Thyroid gland (tissue), 4 donors: ENCODE measurements around the gene ARMH4.
A peak's percentile ranks its signal among the peaks of the same experiment; 100 is the strongest.

Experiments used
- POLR2A ChIP-seq, 2 donors: fragments of 450-650 bp; IDR thresholded peaks; one replicate each; pipeline ENCODE4 v1.6.1; 2017; ENCODE audit warnings: antibody characterized with exemption in 2 of 2, mild to moderate bottlenecking in 2 of 2, moderate library complexity in 1 of 2
- TF ChIP-seq, protein P1 (sequence below), 6 experiments: fragments of 200-600 bp in 3 of 6; fragments of 450-650 bp in 3 of 6; sonication (generic) in 3 of 6; IDR thresholded peaks; one replicate each; pipeline ENCODE4 v1.5.1; 2016 to 2019; ENCODE audit warnings: antibody characterized with exemption in 6 of 6, mild to moderate bottlenecking in 2 of 6, inconsistent platforms in 1 of 6, moderate library complexity in 1 of 6

DNA sequence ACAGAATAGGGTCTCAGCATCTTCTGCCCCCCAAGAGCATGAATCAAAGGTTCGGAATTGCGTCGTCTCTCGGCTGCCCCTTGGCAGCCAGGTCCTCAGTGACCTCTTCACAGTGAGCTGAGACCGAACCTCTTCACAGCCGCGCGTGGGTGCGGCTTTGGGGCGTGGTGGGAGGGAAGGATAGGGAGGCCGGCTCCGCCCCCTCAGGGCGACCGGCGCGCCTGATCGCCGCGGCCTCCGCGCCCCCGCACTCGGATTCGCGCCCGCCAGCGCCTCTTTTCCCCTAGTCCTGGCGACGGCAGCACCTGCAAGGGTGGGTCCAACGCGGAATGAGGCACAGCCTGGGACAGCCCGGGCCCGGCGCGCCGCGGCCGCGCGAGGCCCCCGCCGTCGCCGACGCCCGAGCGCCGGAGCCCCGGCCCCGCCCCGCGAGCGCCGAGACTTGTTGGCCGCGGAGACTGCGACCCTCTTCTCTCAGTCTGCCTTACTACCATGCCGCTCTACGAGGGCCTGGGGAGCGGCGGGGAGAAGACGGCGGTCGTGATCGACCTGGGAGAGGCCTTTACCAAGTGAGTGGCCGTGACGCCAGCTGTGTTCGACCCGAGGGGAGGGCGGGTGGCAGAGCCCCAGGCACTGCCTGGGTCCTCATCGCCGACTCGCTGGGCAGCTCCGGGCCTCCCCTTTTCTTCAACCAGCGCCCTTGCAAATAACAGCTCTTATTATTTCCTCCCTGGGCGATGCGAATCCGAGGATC, 47.9 kb upstream of the ARMH4 start, which contains the start of gene ACTR10:
- peak in 1 of 2 donors; percentile 78 for TF ChIP-seq POLR2A (IDR thresholded peaks at IDR 0.05)
- TF ChIP-seq, protein P1, sequence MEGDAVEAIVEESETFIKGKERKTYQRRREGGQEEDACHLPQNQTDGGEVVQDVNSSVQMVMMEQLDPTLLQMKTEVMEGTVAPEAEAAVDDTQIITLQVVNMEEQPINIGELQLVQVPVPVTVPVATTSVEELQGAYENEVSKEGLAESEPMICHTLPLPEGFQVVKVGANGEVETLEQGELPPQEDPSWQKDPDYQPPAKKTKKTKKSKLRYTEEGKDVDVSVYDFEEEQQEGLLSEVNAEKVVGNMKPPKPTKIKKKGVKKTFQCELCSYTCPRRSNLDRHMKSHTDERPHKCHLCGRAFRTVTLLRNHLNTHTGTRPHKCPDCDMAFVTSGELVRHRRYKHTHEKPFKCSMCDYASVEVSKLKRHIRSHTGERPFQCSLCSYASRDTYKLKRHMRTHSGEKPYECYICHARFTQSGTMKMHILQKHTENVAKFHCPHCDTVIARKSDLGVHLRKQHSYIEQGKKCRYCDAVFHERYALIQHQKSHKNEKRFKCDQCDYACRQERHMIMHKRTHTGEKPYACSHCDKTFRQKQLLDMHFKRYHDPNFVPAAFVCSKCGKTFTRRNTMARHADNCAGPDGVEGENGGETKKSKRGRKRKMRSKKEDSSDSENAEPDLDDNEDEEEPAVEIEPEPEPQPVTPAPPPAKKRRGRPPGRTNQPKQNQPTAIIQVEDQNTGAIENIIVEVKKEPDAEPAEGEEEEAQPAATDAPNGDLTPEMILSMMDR (IDR thresholded peaks at IDR 0.05) = peak in 1 of 6 experiments; percentile 10
